GM10847 (cell line): ENCODE measurements around the gene APPL2.

Experiments
- POLR2A ChIP-seq: IDR thresholded peaks from 2 replicates; pipeline ENCODE4 v1.6.1; 2011; ENCODE audit not compliant: insufficient read length; ENCODE audit errors: extremely low read depth

Gene APPL2

GRCh38 chr12:105214670-105215375, 21.2 kb downstream of the APPL2 start:
- TF ChIP-seq POLR2A = no peak

GRCh38 chr12:105214148-105214547, 21.8 kb downstream of the APPL2 start:
- TF ChIP-seq POLR2A = no peak

GRCh38 chr12:105212438-105212837, 23.5 kb downstream of the APPL2 start:
- no peak for TF ChIP-seq POLR2A

GRCh38 chr12:105209091-105209490, 26.9 kb downstream of the APPL2 start:
- TF ChIP-seq POLR2A = no peak

- no peak for TF ChIP-seq POLR2A
These were observed 29.1 kb downstream of the APPL2 start for GRCh38 chr12:105206686-105207374.

- TF ChIP-seq POLR2A = no peak
These were observed 30.5 kb downstream of the APPL2 start for GRCh38 chr12:105205322-105206048.

GRCh38 chr12:105204916-105205315, 31.1 kb downstream of the APPL2 start:
- no peak for TF ChIP-seq POLR2A

- no peak for TF ChIP-seq POLR2A
These were observed 31.8 kb downstream of the APPL2 start for GRCh38 chr12:105204127-105204526.

- no peak for TF ChIP-seq POLR2A
These were observed 33.8 kb downstream of the APPL2 start for GRCh38 chr12:105202202-105202601.

- no peak for TF ChIP-seq POLR2A
These were observed 34.7 kb downstream of the APPL2 start for GRCh38 chr12:105201299-105201698.

- no peak for TF ChIP-seq POLR2A
These were observed 35.6 kb downstream of the APPL2 start for GRCh38 chr12:105200385-105200784.

- no peak for TF ChIP-seq POLR2A
These were observed 37.0 kb downstream of the APPL2 start for GRCh38 chr12:105198961-105199360.

- no peak for TF ChIP-seq POLR2A
These were observed 39.9 kb downstream of the APPL2 start for GRCh38 chr12:105196090-105196489.

- TF ChIP-seq POLR2A = no peak
These were observed 41.0 kb downstream of the APPL2 start for GRCh38 chr12:105194947-105195346.

GRCh38 chr12:105192624-105193225, 43.2 kb downstream of the APPL2 start:
- no peak for TF ChIP-seq POLR2A

GRCh38 chr12:105190530-105190929, 45.4 kb downstream of the APPL2 start:
- no peak for TF ChIP-seq POLR2A
